ENCODE data around the gene CTSV.
"Not testable (repeated sequence)": the region's sequence is repeated elsewhere in the genome, so short reads cannot be mapped to it uniquely, and the experiment has no call there.

CTSV gene

GRCh38 chr9:97072285-97072776, 33.4 kb upstream of the CTSV start:
- no peak for TF ChIP-seq ZNF830 (tag by site-specific recombination; IDR thresholded peaks at IDR 0.05; ENCODE audit: low read depth)
- TF ChIP-seq ZNF335 (tag by site-specific recombination; conservative IDR thresholded peaks at IDR 0.05): peak; percentile 53
- ChIA-PET CTCF (interaction anchor here (1.1 to 1.5 kb wide), 2 partner anchors 14 to 216 kb away, joined by 4 read pairs; no protein-coding TSS in a partner anchor), POLR2A (interaction anchor here (0.8 kb wide), 1 partner anchor 33 kb away, joined by 3 read pairs; the partner anchor contains the start of gene CTSV)
- H3K4me1 ChIP-seq (ENCODE audit: control insufficient read depth, insufficient read depth, low read length): no peaks in the 10 kb centered on the region
- H3K27ac ChIP-seq (ENCODE audit: extremely low read depth, low read depth, low read length): no peak overlapping the region
- H3K9me3 ChIP-seq (ENCODE audit: control insufficient read depth, insufficient read depth, low read depth, low read length): no peaks in the 10 kb centered on the region
- H3K36me3 ChIP-seq (ENCODE audit: control insufficient read depth in 2 of 2, insufficient read depth in 1 of 2, low read length in 2 of 2): no peaks in the 10 kb centered on the region
- H3K4me3 ChIP-seq (ENCODE audit: low read depth, low read length): no peak overlapping the region

- not testable (repeated sequence) for H3K36me3 ChIP-seq (ENCODE audit: control insufficient read depth in 2 of 2, insufficient read depth in 1 of 2, low read length in 2 of 2)
Observed at GRCh38 chr9:97070325-97070724, 31.4 kb upstream of the CTSV start.

GRCh38 chr9:97067490-97067889, 28.5 kb upstream of the CTSV start:
- Histone ChIP-seq H3K36me3 (ENCODE audit: control insufficient read depth in 2 of 2, insufficient read depth in 1 of 2, low read length in 2 of 2) (no peaks in the 10 kb centered on the region), H3K4me1 (ENCODE audit: control insufficient read depth, insufficient read depth, low read length) (no peaks in the 10 kb centered on the region), H3K4me3 (ENCODE audit: low read depth, low read length) (no peak overlapping the region), H3K27ac (ENCODE audit: extremely low read depth, low read depth, low read length) (no peak overlapping the region), H3K9me3 (ENCODE audit: control insufficient read depth, insufficient read depth, low read depth, low read length) (no peaks in the 10 kb centered on the region)
- POLR2A ChIA-PET: no interaction called here
- CTCF ChIA-PET: no interaction called here
- TF ChIP-seq ZNF354C (tag by site-specific recombination; IDR thresholded peaks at IDR 0.05; ENCODE audit: borderline replicate concordance, low read depth): no peak
- TF ChIP-seq SETDB1 (IDR thresholded peaks at IDR 0.05; ENCODE audit: insufficient read length, low read length): no peak
- TF ChIP-seq PATZ1 (tag by site-specific recombination; IDR thresholded peaks at IDR 0.05): no peak
- TF ChIP-seq ZBTB17 (tag by site-specific recombination; IDR thresholded peaks at IDR 0.05): no peak
- TF ChIP-seq ZNF266 (tag by site-specific recombination; IDR thresholded peaks at IDR 0.05; ENCODE audit: low read depth): no peak
- no peak for TF ChIP-seq SALL2 (tag by site-specific recombination; IDR thresholded peaks at IDR 0.05; ENCODE audit: borderline replicate concordance)
- no peak for TF ChIP-seq HOXA7 (CRISPR knock-in tag; IDR thresholded peaks at IDR 0.05; ENCODE audit: borderline replicate concordance)
- TF ChIP-seq ZNF645 (tag by site-specific recombination; IDR thresholded peaks at IDR 0.05): no peak
- TF ChIP-seq ZNF843 (tag by site-specific recombination; IDR thresholded peaks at IDR 0.05): no peak
- no peak for TF ChIP-seq ZNF24 (tag by site-specific recombination; IDR thresholded peaks at IDR 0.05)

More at GRCh38 chr9:97070325-97070724, 31.4 kb upstream of the CTSV start:
- H3K9me3 ChIP-seq (ENCODE audit: control insufficient read depth, insufficient read depth, low read depth, low read length); POLR2A ChIA-PET; H3K27ac ChIP-seq (ENCODE audit: extremely low read depth, low read depth, low read length); H3K4me1 ChIP-seq (ENCODE audit: control insufficient read depth, insufficient read depth, low read length); H3K4me3 ChIP-seq (ENCODE audit: low read depth, low read length); CTCF ChIA-PET: not testable (repeated sequence)

- no peak overlapping the region for H3K4me3 ChIP-seq (ENCODE audit: low read depth, low read length)
- no peaks in the 10 kb centered on the region for H3K4me1 ChIP-seq (ENCODE audit: control insufficient read depth, insufficient read depth, low read length)
- CTCF ChIA-PET: no interaction called here
- H3K9me3 ChIP-seq (ENCODE audit: control insufficient read depth, insufficient read depth, low read depth, low read length): no peaks in the 10 kb centered on the region
- no peaks in the 10 kb centered on the region for H3K36me3 ChIP-seq (ENCODE audit: control insufficient read depth in 2 of 2, insufficient read depth in 1 of 2, low read length in 2 of 2)
- POLR2A ChIA-PET: no interaction called here
- no peak overlapping the region for H3K27ac ChIP-seq (ENCODE audit: extremely low read depth, low read depth, low read length)
- no peak for TF ChIP-seq MEIS1 (CRISPR knock-in tag; IDR thresholded peaks at IDR 0.05; ENCODE audit: borderline replicate concordance)
- TF ChIP-seq PRDM10 (tag by site-specific recombination; IDR thresholded peaks at IDR 0.05): no peak
- no peak for TF ChIP-seq ZNF701 (tag by site-specific recombination; IDR thresholded peaks at IDR 0.05)
- TF ChIP-seq ZNF747 (tag by site-specific recombination; IDR thresholded peaks at IDR 0.05): no peak
- no peak for TF ChIP-seq ZNF280D (tag by site-specific recombination; IDR thresholded peaks at IDR 0.05)
- TF ChIP-seq ZNF549 (tag by site-specific recombination; IDR thresholded peaks at IDR 0.05): no peak
- no peak for TF ChIP-seq ZNF610 (tag by site-specific recombination; IDR thresholded peaks at IDR 0.05; ENCODE audit: borderline replicate concordance)
Observed at GRCh38 chr9:97064176-97064575, 25.2 kb upstream of the CTSV start.
